GM18498 (cell line): Measurements from ENCODE around the gene SLC16A9.
"Not testable (repeated sequence)": the region's sequence is repeated elsewhere in the genome, so short reads cannot be mapped to it uniquely, and the experiment has no call there.

Source experiments
- ATAC-seq: cut with Tn5 transposase; IDR thresholded peaks from one replicate; pipeline ENCODE4 v1.9.1; 2021; ENCODE audit warnings: mild to moderate bottlenecking, moderate library complexity; ENCODE audit not compliant: unreplicated experiment

SLC16A9 gene, protein sequence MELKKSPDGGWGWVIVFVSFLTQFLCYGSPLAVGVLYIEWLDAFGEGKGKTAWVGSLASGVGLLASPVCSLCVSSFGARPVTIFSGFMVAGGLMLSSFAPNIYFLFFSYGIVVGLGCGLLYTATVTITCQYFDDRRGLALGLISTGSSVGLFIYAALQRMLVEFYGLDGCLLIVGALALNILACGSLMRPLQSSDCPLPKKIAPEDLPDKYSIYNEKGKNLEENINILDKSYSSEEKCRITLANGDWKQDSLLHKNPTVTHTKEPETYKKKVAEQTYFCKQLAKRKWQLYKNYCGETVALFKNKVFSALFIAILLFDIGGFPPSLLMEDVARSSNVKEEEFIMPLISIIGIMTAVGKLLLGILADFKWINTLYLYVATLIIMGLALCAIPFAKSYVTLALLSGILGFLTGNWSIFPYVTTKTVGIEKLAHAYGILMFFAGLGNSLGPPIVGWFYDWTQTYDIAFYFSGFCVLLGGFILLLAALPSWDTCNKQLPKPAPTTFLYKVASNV

DNA sequence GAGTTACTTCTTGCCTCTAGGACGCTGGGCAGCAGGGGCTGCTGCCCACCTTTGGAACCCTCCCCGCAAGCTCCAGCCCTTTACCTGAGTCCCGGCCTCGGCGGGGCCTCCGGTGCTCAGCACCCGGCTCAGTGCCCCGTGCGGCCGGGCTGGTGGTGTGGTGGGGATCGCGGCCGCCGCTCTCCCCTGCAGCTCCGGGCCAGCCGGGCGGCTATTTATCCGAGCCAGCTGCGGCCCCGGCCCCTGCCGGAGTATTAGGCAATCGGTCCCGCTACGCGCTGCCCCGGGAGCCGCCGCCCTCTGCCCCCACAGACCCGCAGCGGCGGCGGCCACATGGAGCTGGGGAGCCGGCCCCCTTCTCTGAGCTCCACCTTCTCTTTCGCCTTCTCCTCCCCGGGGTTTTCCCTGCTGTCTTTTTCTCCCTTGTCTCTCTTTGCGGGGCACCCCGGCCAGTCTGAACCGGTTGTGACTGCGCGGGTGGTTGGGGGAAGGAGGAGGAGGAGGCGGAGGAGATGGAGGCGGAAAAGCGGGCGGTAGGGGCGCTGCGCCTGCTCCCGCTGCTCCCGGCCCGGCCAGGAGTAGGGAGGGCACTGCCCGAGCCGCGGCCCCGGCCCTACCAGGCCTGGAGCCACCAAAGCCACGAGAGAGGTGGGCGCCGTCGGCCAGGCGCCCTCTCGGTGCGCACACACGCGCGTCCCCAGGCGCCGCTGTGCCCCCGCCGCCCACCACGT, at the start of gene SLC16A9:
Gene SLC16A9, minus strand, starts transcription at position 456 of the 731 bp plus-strand sequence. CDS start 25,559 bp downstream, outside the sequence.
- ATAC-seq: peak; percentile 88

DNA sequence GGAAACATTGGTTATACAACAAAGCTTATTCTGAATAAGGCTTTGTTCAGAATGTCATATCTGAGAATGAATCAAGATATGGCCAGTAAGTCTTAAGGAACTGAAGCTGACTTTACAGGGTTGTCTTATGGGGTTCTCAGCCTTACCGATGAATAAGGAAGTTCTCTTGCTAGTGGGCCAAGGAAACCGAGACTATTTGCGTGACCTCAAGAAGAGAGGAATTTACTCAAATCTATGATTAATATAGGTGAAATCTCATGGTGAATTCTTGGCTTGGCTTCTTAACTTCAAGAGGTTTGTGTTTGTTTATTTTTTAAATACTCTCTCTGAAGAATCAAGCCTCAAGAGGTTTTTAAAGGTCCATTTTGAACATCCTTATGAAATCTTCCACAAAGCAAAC, 48.3 kb upstream of the SLC16A9 start:
- no peak for ATAC-seq

DNA sequence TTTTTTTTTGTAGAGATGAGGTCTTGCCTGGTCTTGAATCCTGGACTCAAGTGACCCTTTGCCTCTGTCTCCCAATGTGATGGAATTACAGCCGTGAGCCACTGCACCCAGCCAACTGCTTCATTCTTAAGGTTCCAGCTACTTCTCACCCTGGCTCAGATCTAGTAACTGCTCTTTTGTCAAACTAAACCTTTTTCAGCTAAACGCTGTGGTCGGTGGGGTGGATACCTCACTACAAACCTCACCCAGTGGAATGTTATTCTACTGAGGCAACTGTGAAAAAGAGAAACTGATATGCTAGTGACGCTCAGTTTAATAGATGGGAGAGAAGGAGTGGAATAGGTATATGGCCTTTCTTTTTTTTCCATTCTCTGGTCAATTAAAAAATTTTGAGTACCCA, 45.3 kb upstream of the SLC16A9 start:
- ATAC-seq: no peak

DNA sequence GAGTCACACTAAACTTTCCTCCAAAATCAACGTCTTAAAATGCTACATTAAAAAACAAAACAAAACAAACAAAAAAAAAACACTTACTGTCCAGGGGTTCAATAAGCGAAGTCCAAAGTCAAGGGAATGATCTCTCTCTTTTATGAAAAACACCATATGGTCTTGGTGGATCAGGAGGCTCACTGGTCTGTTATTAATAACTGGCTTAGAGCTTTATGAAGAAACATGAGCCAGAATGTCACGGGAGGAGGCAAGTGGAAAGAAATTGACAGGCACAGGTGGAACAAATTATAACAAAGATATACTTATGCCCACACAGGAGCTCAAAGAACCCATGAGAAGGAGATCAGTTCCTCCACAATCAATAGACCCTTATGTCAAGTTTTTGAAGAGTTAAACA, 43.6 kb upstream of the SLC16A9 start, which contains the start of gene MRLN:
Gene MRLN, minus strand, starts transcription at position 189 of the 400 bp plus-strand sequence.
- no peak for ATAC-seq

DNA sequence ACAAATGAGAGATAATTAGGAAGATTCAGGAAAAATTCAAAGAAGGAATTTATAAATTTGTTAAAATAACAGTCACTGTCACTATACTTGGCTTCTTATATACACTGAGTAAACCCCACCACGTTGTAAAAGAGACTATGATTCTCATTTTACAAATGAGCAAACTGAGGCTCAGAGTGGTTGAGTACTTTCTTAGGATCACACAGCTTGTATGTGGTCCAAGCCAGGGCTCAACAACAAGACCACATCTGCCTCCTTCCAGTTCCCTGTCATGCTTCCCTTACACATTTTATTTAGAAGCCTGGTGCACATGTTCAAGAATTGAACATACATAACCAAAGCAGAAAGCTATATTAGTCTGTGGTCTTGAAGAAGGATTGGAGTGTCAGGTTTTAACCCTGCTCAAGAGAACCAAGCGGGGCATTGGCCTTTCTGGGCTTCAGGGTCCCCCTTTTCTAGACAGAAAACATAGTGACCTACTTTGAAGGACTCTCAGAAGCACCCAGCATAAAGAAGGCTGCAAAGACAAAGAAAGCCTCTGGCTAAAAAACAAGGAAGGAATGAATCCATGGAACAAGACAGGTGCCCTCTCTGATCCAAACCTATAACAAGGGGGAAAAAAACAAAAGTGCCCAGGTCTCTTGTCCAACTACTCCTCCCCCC, 42.8 kb upstream of the SLC16A9 start:
- no peak for ATAC-seq

DNA sequence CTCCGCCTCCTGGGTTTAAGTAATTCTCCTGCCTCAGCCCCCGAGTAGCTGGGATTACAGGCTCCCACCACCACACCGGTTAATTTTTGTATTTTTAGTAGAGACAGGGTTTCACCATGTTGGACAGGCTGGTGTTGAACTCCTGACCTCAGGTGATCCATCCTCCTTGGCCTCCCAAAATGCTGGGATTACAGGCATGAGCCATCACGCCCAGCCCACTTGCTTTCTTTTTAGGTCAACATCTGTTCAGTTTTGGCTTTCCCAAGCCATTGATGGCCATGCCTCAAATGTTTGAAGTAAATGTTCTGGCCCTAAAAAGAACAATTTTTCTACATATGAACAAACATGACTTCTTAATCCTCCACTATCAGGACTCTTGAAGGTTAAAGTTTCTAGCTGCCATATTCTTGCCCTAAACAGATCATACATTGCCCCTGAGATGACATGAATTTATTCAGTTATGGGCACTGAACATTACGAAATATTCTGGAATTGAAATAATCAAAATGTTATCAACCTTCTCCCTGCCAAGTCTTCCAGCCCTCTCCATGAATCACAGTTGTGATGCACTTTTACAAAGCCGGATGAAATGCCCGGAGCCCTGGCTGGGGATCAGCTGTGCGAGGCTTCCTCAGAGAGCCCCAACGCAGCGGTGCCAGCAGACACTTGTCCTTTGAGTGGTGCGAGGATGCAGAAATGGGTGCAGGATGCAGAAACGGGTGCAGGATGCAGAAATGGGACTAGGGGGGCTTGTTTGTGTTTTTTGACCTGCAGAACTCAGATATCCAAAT, 40.7 kb upstream of the SLC16A9 start:
- ATAC-seq: no peak

DNA sequence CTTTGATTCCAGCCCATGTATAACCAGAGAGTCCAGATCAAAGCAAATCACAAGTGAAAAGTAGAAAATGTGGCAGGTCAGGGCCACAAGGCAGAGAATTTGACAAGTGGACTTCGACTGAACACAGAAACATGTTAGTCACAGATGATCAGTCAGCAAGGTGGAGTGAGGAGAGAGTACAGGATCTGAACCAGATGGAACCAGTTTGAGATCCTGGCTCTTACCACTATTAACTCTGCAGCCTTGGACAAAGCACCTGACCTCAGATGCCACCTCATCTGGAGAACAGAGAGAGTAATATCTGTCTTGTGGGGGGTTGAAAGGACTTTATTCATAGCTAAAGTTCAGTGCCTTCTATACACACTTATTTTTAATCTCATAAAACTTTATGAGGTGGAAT, 39.2 kb upstream of the SLC16A9 start:
- no peak for ATAC-seq

DNA sequence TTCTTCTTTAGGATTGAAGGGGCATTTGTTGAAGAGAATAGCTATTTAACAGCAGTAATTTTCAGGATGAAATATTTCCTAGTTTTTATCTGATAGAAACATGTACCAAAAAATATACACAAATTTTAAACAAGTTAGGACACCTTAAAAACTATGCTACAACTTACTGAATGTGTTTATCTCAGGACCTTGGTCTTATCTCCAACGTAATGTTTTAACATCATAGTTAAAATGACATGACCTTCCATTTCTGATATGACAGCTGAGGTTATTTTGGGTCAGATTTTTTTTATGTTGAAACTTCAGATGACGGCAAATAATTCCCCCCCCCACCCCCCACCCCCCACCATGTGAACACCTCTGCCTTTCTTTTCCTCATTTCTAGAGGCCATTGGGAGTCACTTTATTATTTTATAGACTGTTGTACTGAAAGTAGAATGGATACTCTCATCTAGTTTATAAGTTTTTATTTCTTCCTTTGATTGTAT, 35.6 kb upstream of the SLC16A9 start:
- ATAC-seq: no peak

DNA sequence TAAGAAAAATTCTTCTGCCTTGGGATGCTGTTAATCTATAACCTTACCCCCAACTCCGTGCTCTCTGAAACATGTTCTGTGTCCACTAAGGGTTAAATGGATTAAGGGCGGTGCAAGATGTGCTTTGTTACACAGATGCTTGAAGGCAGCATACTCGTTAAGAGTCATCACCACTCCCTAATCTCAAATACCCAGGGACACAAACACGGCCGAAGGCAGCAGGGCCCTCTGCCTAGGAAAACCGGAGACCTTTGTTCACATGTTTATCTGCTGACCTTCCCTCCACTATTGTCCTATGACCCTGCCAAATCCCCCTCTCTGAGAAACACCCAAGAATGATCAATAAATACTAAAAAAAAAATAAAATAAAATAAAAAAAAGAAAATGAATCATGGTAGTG, 35.1 kb upstream of the SLC16A9 start:
- ATAC-seq: not testable (repeated sequence)

DNA sequence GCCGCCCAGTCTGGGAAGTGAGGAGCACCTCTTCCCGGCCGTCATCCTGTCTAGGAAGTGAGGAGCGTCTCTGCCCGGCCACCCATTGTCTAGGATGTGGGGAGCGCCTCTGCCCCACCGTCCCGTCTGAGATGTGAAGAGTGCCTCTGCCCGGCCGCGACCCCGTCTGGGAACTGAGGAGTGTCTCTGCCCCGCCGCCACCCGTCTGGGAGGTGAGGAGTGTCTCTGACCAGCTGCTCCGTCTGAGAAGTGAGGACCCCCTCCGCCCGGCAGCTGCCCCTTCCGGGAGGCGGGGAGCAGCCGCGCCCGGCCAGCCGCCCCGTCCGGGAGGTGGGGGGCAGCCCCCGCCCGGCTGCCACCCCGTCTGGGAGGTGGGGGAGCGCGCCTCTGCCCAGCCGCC, 34.5 kb upstream of the SLC16A9 start:
- not testable (repeated sequence) for ATAC-seq

DNA sequence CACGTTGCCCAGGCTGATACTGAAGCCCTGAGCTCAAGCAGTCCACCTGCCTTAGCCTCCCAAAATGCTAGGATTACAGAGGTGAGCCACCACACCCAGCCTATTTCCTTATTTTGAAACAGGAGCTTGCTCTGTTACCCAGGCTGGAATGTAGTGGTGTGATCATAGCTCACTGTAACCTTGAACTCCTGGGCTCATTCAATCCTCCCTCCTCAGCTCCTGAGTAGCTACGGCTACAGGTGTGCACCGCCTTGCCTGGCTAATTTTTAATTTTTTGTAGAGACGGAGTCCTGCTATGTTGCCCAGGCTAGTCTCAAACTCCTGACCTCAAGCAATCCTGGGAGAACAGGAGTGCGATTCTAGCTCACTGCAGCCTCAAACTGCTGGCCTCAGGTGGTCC, 31.9 kb upstream of the SLC16A9 start:
- no peak for ATAC-seq

DNA sequence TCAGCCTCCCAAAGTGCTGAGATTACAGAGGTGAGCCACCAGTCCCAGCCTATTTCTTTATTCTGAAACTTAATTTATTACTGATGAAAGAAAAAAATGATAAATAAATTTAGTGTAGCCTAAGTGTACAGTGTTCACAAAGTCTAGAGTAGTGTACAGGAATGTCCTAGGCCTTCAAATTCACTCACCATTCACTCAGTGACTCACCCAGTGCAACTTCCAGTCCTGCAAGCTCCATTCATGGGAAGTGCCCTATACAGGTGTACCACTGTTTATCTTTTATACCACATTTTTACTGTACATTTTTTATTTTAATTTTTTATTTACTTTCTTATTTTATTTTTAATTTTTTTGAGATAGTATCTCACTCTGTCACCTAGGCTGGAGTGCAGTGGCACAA, 31.4 kb upstream of the SLC16A9 start:
- no peak for ATAC-seq

DNA sequence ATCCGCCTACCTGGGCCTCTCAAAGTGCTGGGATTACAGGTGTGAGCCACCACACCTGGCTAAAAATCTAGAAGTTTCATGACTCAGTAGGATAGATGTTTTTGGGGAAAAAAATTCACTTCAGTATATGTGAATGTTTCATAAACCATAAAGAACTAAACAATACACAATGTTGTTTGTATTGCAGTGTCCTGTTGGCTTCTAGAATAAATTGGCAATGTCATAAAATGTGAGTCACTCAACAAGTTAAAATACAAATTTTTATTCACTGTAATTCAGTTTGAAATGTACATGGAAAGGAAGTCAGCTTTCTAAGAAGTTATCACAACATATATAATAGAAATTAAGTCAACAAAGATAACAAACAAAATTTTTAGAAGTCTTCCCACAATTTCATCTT, 27.1 kb upstream of the SLC16A9 start:
- no peak for ATAC-seq

DNA sequence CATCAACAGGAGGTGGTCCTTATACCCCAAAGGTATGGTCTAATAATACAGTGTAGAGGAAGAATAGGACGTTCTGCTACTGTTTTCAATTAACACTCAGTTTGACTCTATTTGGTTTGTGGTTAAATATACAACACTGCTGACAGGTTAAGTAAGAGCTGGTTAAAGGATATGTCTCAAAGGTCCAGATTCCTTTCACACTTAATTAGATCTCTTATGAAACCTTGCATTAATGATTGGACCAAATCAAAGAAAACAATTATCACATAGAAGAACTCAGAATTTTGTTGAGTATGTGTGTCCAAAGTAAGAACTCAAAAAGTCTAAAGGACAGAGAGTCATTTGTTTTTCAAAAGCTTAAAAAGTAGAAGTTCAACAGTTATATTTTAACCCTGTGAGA, 25.6 kb upstream of the SLC16A9 start:
- ATAC-seq: no peak

DNA sequence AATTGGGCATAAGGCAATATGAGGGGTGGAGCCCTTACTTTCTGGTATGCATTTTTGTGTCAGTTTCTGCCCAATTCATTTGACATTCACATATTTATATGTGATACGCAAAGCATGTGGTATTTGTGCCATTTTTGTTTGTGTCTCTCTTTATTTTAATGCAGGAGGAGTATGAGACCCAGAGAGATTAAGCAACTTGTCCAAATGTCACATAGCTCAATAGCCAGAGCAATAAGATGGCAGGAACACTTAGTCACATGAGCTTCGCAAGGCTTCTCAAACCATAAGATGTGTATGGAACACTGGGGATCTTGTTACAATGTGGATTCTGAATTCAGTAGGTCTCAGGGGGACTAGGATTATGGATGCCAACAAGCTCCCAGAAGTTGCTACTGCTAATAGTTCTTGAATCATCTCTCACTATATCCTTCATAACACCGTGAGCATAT, 24.4 kb upstream of the SLC16A9 start:
- ATAC-seq: no peak

DNA sequence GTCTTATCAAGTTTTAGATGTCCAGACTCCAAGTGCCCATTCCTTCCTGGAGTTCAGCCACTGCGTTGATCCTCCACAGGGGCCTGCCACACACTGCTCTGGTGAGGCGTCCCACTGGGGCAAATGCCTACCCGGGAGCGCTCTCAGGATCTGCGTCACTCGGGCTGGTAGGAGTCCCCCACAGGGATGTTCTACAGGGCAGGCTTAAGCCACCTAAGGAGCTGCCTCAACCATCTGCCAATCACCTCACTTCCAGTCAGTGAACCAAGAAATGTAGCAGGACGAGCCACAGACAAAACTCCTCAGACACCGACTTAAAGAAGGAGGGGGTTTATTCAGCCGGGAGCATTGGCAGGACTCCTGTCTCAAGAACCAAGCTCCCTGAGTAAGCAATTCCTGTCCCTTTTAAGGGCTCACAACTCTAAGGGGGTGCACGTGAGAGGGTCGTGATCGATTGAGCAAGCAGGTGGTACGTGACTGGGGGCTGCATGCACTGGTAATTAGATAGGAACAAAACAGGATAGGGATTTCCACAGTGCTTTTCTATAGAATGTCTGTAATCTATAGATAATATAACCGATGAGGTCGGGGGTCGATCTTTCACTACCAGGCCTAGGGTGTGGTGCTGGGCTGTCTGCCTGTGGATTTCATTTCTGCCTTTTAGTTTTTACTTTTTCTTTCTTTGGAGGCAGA, 23.8 kb upstream of the SLC16A9 start:
- not testable (repeated sequence) for ATAC-seq

DNA sequence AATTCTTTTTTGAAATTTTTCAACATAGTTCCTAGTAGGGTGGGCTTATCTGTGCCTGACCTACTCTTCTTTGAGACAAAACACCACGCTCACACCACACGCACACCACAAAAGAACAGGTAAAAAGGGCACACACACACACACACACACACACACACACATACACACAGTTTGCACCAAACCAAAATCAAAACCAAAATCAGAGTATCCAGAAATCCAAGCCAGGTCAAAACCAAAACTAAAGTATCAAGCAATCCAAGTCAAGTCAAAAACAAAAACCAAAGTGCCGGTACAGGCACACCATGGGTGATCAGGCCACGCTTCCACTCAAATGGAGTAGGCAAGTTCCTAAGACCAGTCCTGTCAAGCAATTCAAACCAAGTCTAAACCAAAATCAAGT, 23.2 kb upstream of the SLC16A9 start:
- not testable (repeated sequence) for ATAC-seq

DNA sequence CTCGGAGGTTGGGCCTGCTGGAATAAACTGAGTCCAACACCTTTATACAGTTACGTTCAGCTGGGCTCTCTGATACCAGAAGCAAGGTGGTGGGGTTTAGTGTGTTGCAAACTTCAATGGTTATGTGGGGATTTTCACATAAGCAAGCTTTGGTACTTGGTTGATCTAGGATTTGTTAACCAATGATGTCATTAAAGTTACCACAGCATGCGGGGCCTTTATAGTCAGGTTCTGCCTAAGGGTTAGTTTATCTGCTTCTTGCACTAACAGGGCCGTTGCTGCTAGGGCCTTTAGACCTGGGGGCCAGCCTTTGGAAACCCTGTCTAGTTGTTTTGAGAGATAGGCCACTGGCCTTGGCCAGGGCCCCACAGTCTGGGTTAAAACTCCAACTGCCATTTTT, 19.5 kb upstream of the SLC16A9 start:
- not testable (repeated sequence) for ATAC-seq

DNA sequence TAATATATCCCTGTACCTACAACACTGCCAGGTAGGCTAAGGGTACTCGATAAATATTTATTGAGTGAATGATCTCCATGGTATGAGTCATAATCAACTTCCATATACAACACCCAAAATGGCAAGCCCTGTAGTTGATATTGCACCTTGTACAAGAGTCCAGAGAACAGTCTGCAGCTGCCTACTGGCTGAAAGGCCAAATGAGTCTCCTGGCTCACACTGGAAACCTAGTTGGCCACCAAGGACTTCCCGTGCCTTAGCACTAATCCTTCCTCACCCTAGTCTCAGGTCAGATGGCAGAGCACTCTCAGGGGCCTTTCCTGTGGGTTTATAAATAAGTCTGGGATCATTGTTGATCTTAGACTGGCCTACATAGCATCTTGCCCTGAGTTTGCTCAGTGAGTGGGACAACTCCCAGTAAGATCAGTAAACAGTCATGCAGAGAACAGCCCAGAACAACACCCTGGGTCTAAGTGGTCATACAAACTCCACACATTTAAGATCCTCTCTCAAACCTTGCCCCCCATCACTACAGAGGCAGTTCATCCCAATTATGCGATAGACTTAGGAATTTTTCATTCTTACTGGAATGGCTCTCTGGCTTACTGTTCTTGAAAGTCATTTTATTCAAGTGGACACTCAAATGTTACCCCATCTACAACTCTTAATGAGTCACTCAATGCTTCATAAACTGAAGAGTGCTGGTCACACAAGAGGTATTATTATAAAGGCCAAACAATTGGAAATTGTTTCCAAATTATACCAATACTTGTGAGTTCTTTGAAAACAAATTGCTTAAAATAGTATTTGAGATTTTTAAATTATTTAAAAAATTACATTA, 14.7 kb upstream of the SLC16A9 start:
- ATAC-seq: no peak
